Measurements from ENCODE around the gene KRTAP6-3. TPM values are rescaled to one million over a fixed set of nuclear protein-coding genes. Genes with fewer than 3 reads are reported as not detected.

The KRTAP6-3 gene
- total and polyA plus RNA-seq, 2 donors = not detected

DNA sequence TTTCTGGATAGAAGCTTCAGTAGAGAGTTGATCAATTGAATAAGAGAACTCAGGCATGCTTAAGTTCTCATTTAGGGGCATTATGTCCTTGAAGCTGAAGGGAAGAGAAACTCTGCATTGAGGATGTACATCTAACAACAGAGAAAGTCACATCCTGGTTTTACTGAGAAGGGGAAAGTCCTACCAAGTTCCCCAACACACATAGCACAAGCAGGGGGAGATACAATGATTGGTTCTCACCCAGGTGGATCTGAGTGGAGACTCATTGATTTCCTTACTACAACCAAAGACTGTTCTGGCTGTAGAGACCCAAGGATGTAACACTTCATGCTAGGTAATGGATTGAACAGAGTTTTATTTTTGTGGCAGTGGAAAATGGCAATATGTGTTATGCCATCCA, 23.0 kb downstream of the KRTAP6-3 start:
- no peak for DNase-seq (ENCODE audit: low read depth in 6 of 9, low spot score in 9 of 9)

GRCh38 chr21:30616125-30616524, 23.9 kb downstream of the KRTAP6-3 start, which contains the start of gene KRTAP20-1:
KRTAP20-1 (plus strand) TSS chr21:30616425; CDS start chr21:30616455, 30 bp downstream.
- WGBS = 98% methylated on average over 2 of the region's 2 CpGs
- H3K27ac ChIP-seq (ENCODE audit: low read depth in 1 of 2, low read length in 1 of 2) = no peak within 1 kb of the TSS
- H3K9me3 ChIP-seq (ENCODE audit: control insufficient read depth in 2 of 2, insufficient read depth in 1 of 2, low read length in 1 of 2) = peaks cover 0 to 3% of the 10 kb centered on the region in 2 donors
- no peaks in the 10 kb centered on the region for H3K36me3 ChIP-seq (ENCODE audit: control insufficient read depth in 2 of 2, insufficient read depth in 2 of 2, low read length in 1 of 2)
- H3K4me1 ChIP-seq (ENCODE audit: control insufficient read depth in 2 of 2, insufficient read depth in 2 of 2, low read length in 2 of 2) = no peaks in the 10 kb centered on the region
- H3K27me3 ChIP-seq (ENCODE audit: control insufficient read depth in 2 of 2, insufficient read depth in 1 of 2, low read length in 1 of 2) = no peaks in the 10 kb centered on the region
- H3K4me3 ChIP-seq (ENCODE audit: low read length in 2 of 2) = no peak within 1 kb of the TSS
- no peak for DNase-seq (ENCODE audit: low read depth in 6 of 9, low spot score in 9 of 9)

More for the DNA sequence above, 23.0 kb downstream of the KRTAP6-3 start:
- Histone ChIP-seq H3K9me3 (ENCODE audit: control insufficient read depth in 2 of 2, insufficient read depth in 1 of 2, low read length in 1 of 2) (peaks cover 0 to 3% of the 10 kb centered on the region in 2 donors), H3K27ac (ENCODE audit: low read depth in 1 of 2, low read length in 1 of 2) (no peak overlapping the region), H3K36me3 (ENCODE audit: control insufficient read depth in 2 of 2, insufficient read depth in 2 of 2, low read length in 1 of 2) (no peaks in the 10 kb centered on the region), H3K4me3 (ENCODE audit: low read length in 2 of 2) (no peak overlapping the region), H3K4me1 (ENCODE audit: control insufficient read depth in 2 of 2, insufficient read depth in 2 of 2, low read length in 2 of 2) (no peaks in the 10 kb centered on the region), H3K27me3 (ENCODE audit: control insufficient read depth in 2 of 2, insufficient read depth in 1 of 2, low read length in 1 of 2) (no peaks in the 10 kb centered on the region)

DNA sequence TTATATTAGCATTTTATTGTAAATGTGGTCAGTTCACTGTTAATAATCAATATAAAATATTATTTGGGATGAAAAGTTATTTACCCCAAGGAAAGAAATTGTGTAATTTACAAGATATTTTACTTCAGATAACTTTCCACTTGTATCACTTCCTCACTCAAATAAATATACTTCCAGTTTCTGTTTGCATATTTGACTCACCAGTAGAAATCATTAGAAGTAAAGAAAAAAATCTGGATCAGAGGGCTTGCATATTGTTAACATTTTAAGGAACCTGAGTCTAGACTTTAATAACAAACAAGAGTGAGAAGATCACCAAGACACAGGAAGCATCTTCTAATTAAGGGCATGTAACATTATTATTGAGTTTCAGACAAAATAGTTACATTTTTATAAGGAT, 27.8 kb downstream of the KRTAP6-3 start:
- Histone ChIP-seq H3K27ac (ENCODE audit: low read depth in 1 of 2, low read length in 1 of 2) (no peak overlapping the region), H3K9me3 (ENCODE audit: control insufficient read depth in 2 of 2, insufficient read depth in 1 of 2, low read length in 1 of 2) (peaks cover 0 to 3% of the 10 kb centered on the region in 2 donors), H3K27me3 (ENCODE audit: control insufficient read depth in 2 of 2, insufficient read depth in 1 of 2, low read length in 1 of 2) (no peaks in the 10 kb centered on the region), H3K36me3 (ENCODE audit: control insufficient read depth in 2 of 2, insufficient read depth in 2 of 2, low read length in 1 of 2) (no peaks in the 10 kb centered on the region), H3K4me1 (ENCODE audit: control insufficient read depth in 2 of 2, insufficient read depth in 2 of 2, low read length in 2 of 2) (no peaks in the 10 kb centered on the region), H3K4me3 (ENCODE audit: low read length in 2 of 2) (no peak overlapping the region)
- DNase-seq (ENCODE audit: low read depth in 6 of 9, low spot score in 9 of 9) = no peak

- H3K9me3 ChIP-seq (ENCODE audit: control insufficient read depth in 2 of 2, insufficient read depth in 1 of 2, low read length in 1 of 2) = peaks cover 0 to 7% of the 10 kb centered on the region in 2 donors
- no peaks in the 10 kb centered on the region for H3K36me3 ChIP-seq (ENCODE audit: control insufficient read depth in 2 of 2, insufficient read depth in 2 of 2, low read length in 1 of 2)
- 95% methylated on average over 3 of the region's 3 CpGs for WGBS
- no peak for DNase-seq (ENCODE audit: low read depth in 6 of 9, low spot score in 9 of 9)
- H3K27me3 ChIP-seq (ENCODE audit: control insufficient read depth in 2 of 2, insufficient read depth in 1 of 2, low read length in 1 of 2) = no peaks in the 10 kb centered on the region
- no peak within 1 kb of the TSS for H3K4me3 ChIP-seq (ENCODE audit: low read length in 2 of 2)
- no peak within 1 kb of the TSS for H3K27ac ChIP-seq (ENCODE audit: low read depth in 1 of 2, low read length in 1 of 2)
- no peaks in the 10 kb centered on the region for H3K4me1 ChIP-seq (ENCODE audit: control insufficient read depth in 2 of 2, insufficient read depth in 2 of 2, low read length in 2 of 2)
Observed at GRCh38 chr21:30620522-30620921, 28.3 kb downstream of the KRTAP6-3 start, which contains the start of gene KRTAP20-4. KRTAP20-4 (plus strand) TSS chr21:30620627.

DNA sequence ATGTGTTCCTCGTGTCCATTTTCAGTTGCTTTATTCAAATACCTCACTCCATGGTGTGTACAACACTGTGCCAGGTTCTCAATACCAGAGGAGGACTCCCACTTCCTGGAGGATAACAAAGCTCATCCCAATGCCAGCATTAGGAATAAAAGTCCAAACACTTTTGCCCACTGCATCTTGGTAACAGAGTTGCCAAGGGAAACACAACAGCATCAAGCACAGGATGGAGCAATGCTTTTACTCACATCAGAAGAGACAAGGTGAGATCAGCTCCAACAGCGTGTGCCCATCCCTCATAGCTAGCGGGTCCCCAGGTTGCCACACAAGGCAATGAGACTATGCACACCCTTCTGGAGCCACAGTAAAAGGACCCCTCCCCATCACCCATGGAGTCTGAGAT, 31.1 kb downstream of the KRTAP6-3 start:
- H3K27ac ChIP-seq (ENCODE audit: low read depth in 1 of 2, low read length in 1 of 2) = no peak overlapping the region
- no peak overlapping the region for H3K4me3 ChIP-seq (ENCODE audit: low read length in 2 of 2)
- no peaks in the 10 kb centered on the region for H3K36me3 ChIP-seq (ENCODE audit: control insufficient read depth in 2 of 2, insufficient read depth in 2 of 2, low read length in 1 of 2)
- DNase-seq (ENCODE audit: low read depth in 6 of 9, low spot score in 9 of 9) = no peak
- no peaks in the 10 kb centered on the region for H3K27me3 ChIP-seq (ENCODE audit: control insufficient read depth in 2 of 2, insufficient read depth in 1 of 2, low read length in 1 of 2)
- H3K9me3 ChIP-seq (ENCODE audit: control insufficient read depth in 2 of 2, insufficient read depth in 1 of 2, low read length in 1 of 2) = peaks cover 0 to 7% of the 10 kb centered on the region in 2 donors
- WGBS = 97% methylated on average over 3 of the region's 3 CpGs
- H3K4me1 ChIP-seq (ENCODE audit: control insufficient read depth in 2 of 2, insufficient read depth in 2 of 2, low read length in 2 of 2) = no peaks in the 10 kb centered on the region

- H3K27ac ChIP-seq (ENCODE audit: low read depth in 1 of 2, low read length in 1 of 2) = no peak overlapping the region
Observed at GRCh38 chr21:30625449-30626165, 33.4 kb downstream of the KRTAP6-3 start.

DNA sequence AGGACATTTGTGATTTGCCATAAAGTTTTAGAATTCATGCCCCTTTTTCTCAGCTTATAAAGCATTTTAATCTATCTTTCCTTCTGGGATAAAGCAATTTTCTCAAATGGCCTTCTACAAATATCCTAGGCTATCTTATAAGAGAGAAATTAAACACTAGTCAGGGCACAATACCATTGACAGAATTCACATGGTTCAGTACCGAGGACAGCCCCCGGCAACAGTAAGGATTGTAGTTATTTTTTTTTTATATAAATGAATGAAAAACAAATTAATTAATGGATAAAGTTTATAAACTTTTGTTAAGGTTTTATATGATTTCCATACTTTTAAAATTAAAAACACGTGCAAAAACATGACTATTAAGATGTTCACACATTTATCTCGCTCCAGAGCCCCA, 35.9 kb downstream of the KRTAP6-3 start:
- Histone ChIP-seq H3K4me3 (ENCODE audit: low read length in 2 of 2) (no peak overlapping the region), H3K4me1 (ENCODE audit: control insufficient read depth in 2 of 2, insufficient read depth in 2 of 2, low read length in 2 of 2) (no peaks in the 10 kb centered on the region), H3K27me3 (ENCODE audit: control insufficient read depth in 2 of 2, insufficient read depth in 1 of 2, low read length in 1 of 2) (no peaks in the 10 kb centered on the region), H3K27ac (ENCODE audit: low read depth in 1 of 2, low read length in 1 of 2) (no peak overlapping the region), H3K9me3 (ENCODE audit: control insufficient read depth in 2 of 2, insufficient read depth in 1 of 2, low read length in 1 of 2) (peaks cover 0 to 7% of the 10 kb centered on the region in 2 donors), H3K36me3 (ENCODE audit: control insufficient read depth in 2 of 2, insufficient read depth in 2 of 2, low read length in 1 of 2) (no peaks in the 10 kb centered on the region)
- WGBS = 83% methylated on average over 4 of the region's 4 CpGs
- no peak for DNase-seq (ENCODE audit: low read depth in 6 of 9, low spot score in 9 of 9)

More at GRCh38 chr21:30625449-30626165, 33.4 kb downstream of the KRTAP6-3 start:
- 83% methylated on average over 4 of the region's 4 CpGs for WGBS
- H3K4me3 ChIP-seq (ENCODE audit: low read length in 2 of 2) = no peak overlapping the region
- peaks cover 0 to 7% of the 10 kb centered on the region in 2 donors for H3K9me3 ChIP-seq (ENCODE audit: control insufficient read depth in 2 of 2, insufficient read depth in 1 of 2, low read length in 1 of 2)
- no peaks in the 10 kb centered on the region for H3K27me3 ChIP-seq (ENCODE audit: control insufficient read depth in 2 of 2, insufficient read depth in 1 of 2, low read length in 1 of 2)
- DNase-seq (ENCODE audit: low read depth in 6 of 9, low spot score in 9 of 9) = no peak
- H3K36me3 ChIP-seq (ENCODE audit: control insufficient read depth in 2 of 2, insufficient read depth in 2 of 2, low read length in 1 of 2) = no peaks in the 10 kb centered on the region
- H3K4me1 ChIP-seq (ENCODE audit: control insufficient read depth in 2 of 2, insufficient read depth in 2 of 2, low read length in 2 of 2) = no peaks in the 10 kb centered on the region

DNA sequence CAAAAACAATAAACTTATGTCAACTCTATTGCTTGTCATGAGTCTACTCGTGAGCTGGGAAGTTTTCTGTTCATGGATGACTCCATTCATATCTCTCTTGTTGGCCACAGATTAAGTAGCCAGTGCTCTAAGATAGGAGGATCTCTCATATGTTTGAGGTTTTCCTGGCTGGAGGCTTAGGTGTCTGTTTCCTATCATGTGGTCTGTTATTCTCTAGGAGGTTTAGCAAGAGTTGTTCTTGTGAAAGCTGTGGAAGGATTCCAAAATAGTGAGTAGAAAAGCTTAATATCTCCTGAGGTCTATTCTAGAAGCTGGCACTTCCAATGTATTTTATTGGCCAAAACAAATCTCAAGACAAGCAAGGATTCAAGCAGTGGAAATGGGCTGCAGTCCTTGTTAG, 37.0 kb downstream of the KRTAP6-3 start:
- Histone ChIP-seq H3K36me3 (ENCODE audit: control insufficient read depth in 2 of 2, insufficient read depth in 2 of 2, low read length in 1 of 2) (no peaks in the 10 kb centered on the region), H3K4me3 (ENCODE audit: low read length in 2 of 2) (no peak overlapping the region), H3K27ac (ENCODE audit: low read depth in 1 of 2, low read length in 1 of 2) (no peak overlapping the region), H3K4me1 (ENCODE audit: control insufficient read depth in 2 of 2, insufficient read depth in 2 of 2, low read length in 2 of 2) (no peaks in the 10 kb centered on the region), H3K9me3 (ENCODE audit: control insufficient read depth in 2 of 2, insufficient read depth in 1 of 2, low read length in 1 of 2) (peaks cover 0 to 7% of the 10 kb centered on the region in 2 donors), H3K27me3 (ENCODE audit: control insufficient read depth in 2 of 2, insufficient read depth in 1 of 2, low read length in 1 of 2) (no peaks in the 10 kb centered on the region)
- WGBS = 82% methylated on average over 1 of the region's 1 CpG
- no peak for DNase-seq (ENCODE audit: low read depth in 6 of 9, low spot score in 9 of 9)

GRCh38 chr21:30634906-30635305, 42.7 kb downstream of the KRTAP6-3 start, which contains the start of gene KRTAP20-2:
KRTAP20-2 (plus strand) TSS chr21:30635206; CDS start chr21:30635264, 58 bp downstream.
- Histone ChIP-seq H3K9me3 (ENCODE audit: control insufficient read depth in 2 of 2, insufficient read depth in 1 of 2, low read length in 1 of 2) (no peaks in the 10 kb centered on the region), H3K27me3 (ENCODE audit: control insufficient read depth in 2 of 2, insufficient read depth in 1 of 2, low read length in 1 of 2) (no peaks in the 10 kb centered on the region), H3K4me3 (ENCODE audit: low read length in 2 of 2) (no peak within 1 kb of the TSS), H3K27ac (ENCODE audit: low read depth in 1 of 2, low read length in 1 of 2) (no peak within 1 kb of the TSS), H3K36me3 (ENCODE audit: control insufficient read depth in 2 of 2, insufficient read depth in 2 of 2, low read length in 1 of 2) (no peaks in the 10 kb centered on the region), H3K4me1 (ENCODE audit: control insufficient read depth in 2 of 2, insufficient read depth in 2 of 2, low read length in 2 of 2) (no peaks in the 10 kb centered on the region)
- no peak for DNase-seq (ENCODE audit: low read depth in 6 of 9, low spot score in 9 of 9)
- 95% methylated on average over 1 of the region's 1 CpG for WGBS
